Measurements from ENCODE around the gene FAM234A.

Gene FAM234A

GRCh38 chr16:290681-291405, 56.2 kb downstream of the FAM234A start:
- Histone ChIP-seq H4K5ac (ENCODE audit: low read length) (no peak overlapping the region), H3K4me3 (ENCODE audit: low read length) (no peak overlapping the region), H3K23ac (ENCODE audit: low read length) (no peak overlapping the region), H2BK5ac (ENCODE audit: low read length) (no peak overlapping the region), H2BK120ac (ENCODE audit: low read depth, low read length) (no peak overlapping the region), H2AK5ac (ENCODE audit: low read length) (no peak overlapping the region), H3K36me3 (ENCODE audit: control insufficient read depth, insufficient read depth, low read length) (peaks cover 7% of the 10 kb centered on the region), H3K27ac (ENCODE audit: low read depth, low read length) (no peak overlapping the region), H3K27me3 (ENCODE audit: insufficient read depth, low read length, poor library complexity) (no peaks in the 10 kb centered on the region), H3K4me2 (ENCODE audit: low read length) (no peak overlapping the region), H3K79me1 (ENCODE audit: low read length) (no peaks in the 10 kb centered on the region), H3K18ac (ENCODE audit: low read length) (no peak overlapping the region), H3K4me1 (ENCODE audit: control insufficient read depth, low read depth, low read length) (no peaks in the 10 kb centered on the region), H3K56ac (ENCODE audit: low read length) (no peak overlapping the region), H4K8ac (ENCODE audit: low read depth, low read length) (no peak overlapping the region), H3K9ac (ENCODE audit: low read length) (no peak overlapping the region), H2BK15ac (replicated peaks; ENCODE audit: low read depth) (no peak overlapping the region), H3K4ac (ENCODE audit: low read depth, low read length) (no peak overlapping the region), H3K79me2 (ENCODE audit: control insufficient read depth, insufficient read depth, low read length) (no peaks in the 10 kb centered on the region)
- WGBS (ENCODE audit: extremely low coverage, insufficient coverage, low lambda C conversion rate): no CpG with 5 or more reads among the region's 50 CpGs
- DNase-seq: no peak

- no peaks in the 10 kb centered on the region for H3K79me1 ChIP-seq (ENCODE audit: low read length)
- no peak overlapping the region for H3K4me2 ChIP-seq (ENCODE audit: low read length)
- no peak overlapping the region for H4K5ac ChIP-seq (ENCODE audit: low read length)
- H3K4me3 ChIP-seq (ENCODE audit: low read length): no peak overlapping the region
- no peak overlapping the region for H4K8ac ChIP-seq (ENCODE audit: low read depth, low read length)
- H2BK5ac ChIP-seq (ENCODE audit: low read length): no peak overlapping the region
- H3K56ac ChIP-seq (ENCODE audit: low read length): no peak overlapping the region
- DNase-seq: no peak
- no peak overlapping the region for H3K23ac ChIP-seq (ENCODE audit: low read length)
- H3K4me1 ChIP-seq (ENCODE audit: control insufficient read depth, low read depth, low read length): no peaks in the 10 kb centered on the region
- no peak overlapping the region for H3K4ac ChIP-seq (ENCODE audit: low read depth, low read length)
- H2AK5ac ChIP-seq (ENCODE audit: low read length): no peak overlapping the region
- H3K27me3 ChIP-seq (ENCODE audit: insufficient read depth, low read length, poor library complexity): no peaks in the 10 kb centered on the region
- no peak overlapping the region for H2BK15ac ChIP-seq (replicated peaks; ENCODE audit: low read depth)
- peaks cover 7% of the 10 kb centered on the region for H3K36me3 ChIP-seq (ENCODE audit: control insufficient read depth, insufficient read depth, low read length)
- H3K27ac ChIP-seq (ENCODE audit: low read depth, low read length): no peak overlapping the region
- no peak overlapping the region for H3K9ac ChIP-seq (ENCODE audit: low read length)
- no peaks in the 10 kb centered on the region for H3K79me2 ChIP-seq (ENCODE audit: control insufficient read depth, insufficient read depth, low read length)
- no peak overlapping the region for H2BK120ac ChIP-seq (ENCODE audit: low read depth, low read length)
- no CpG with 5 or more reads among the region's 17 CpGs for WGBS (ENCODE audit: extremely low coverage, insufficient coverage, low lambda C conversion rate)
- H3K18ac ChIP-seq (ENCODE audit: low read length): no peak overlapping the region
These were observed 56.9 kb downstream of the FAM234A start for GRCh38 chr16:291539-291938.

- Histone ChIP-seq H3K4me3 (ENCODE audit: low read length) (no peak overlapping the region), H3K79me1 (ENCODE audit: low read length) (no peaks in the 10 kb centered on the region), H3K4ac (ENCODE audit: low read depth, low read length) (no peak overlapping the region), H3K27ac (ENCODE audit: low read depth, low read length) (no peak overlapping the region), H3K36me3 (ENCODE audit: control insufficient read depth, insufficient read depth, low read length) (peaks cover 5% of the 10 kb centered on the region), H2AK5ac (ENCODE audit: low read length) (no peak overlapping the region), H2BK5ac (ENCODE audit: low read length) (no peak overlapping the region), H2BK120ac (ENCODE audit: low read depth, low read length) (no peak overlapping the region), H3K27me3 (ENCODE audit: insufficient read depth, low read length, poor library complexity) (no peaks in the 10 kb centered on the region), H4K5ac (ENCODE audit: low read length) (no peak overlapping the region), H3K23ac (ENCODE audit: low read length) (no peak overlapping the region), H2BK15ac (replicated peaks; ENCODE audit: low read depth) (no peak overlapping the region), H3K9ac (ENCODE audit: low read length) (no peak overlapping the region), H3K18ac (ENCODE audit: low read length) (no peak overlapping the region), H3K4me1 (ENCODE audit: control insufficient read depth, low read depth, low read length) (no peaks in the 10 kb centered on the region), H3K79me2 (ENCODE audit: control insufficient read depth, insufficient read depth, low read length) (no peaks in the 10 kb centered on the region), H3K56ac (ENCODE audit: low read length) (no peak overlapping the region), H3K4me2 (ENCODE audit: low read length) (no peak overlapping the region), H4K8ac (ENCODE audit: low read depth, low read length) (no peak overlapping the region)
- DNase-seq: no peak
- no CpG with 5 or more reads among the region's 32 CpGs for WGBS (ENCODE audit: extremely low coverage, insufficient coverage, low lambda C conversion rate)
These were observed 58.6 kb downstream of the FAM234A start for GRCh38 chr16:293043-293775.

GRCh38 chr16:296276-296675, 61.7 kb downstream of the FAM234A start:
- WGBS (ENCODE audit: extremely low coverage, insufficient coverage, low lambda C conversion rate): no CpG with 5 or more reads among the region's 14 CpGs
- no peak overlapping the region for H2AK5ac ChIP-seq (ENCODE audit: low read length)
- H3K36me3 ChIP-seq (ENCODE audit: control insufficient read depth, insufficient read depth, low read length): peaks cover 2% of the 10 kb centered on the region
- H3K4me1 ChIP-seq (ENCODE audit: control insufficient read depth, low read depth, low read length): no peaks in the 10 kb centered on the region
- DNase-seq: no peak
- no peak overlapping the region for H4K8ac ChIP-seq (ENCODE audit: low read depth, low read length)
- H2BK15ac ChIP-seq (replicated peaks; ENCODE audit: low read depth): no peak overlapping the region
- H3K18ac ChIP-seq (ENCODE audit: low read length): no peak overlapping the region
- no peak overlapping the region for H2BK5ac ChIP-seq (ENCODE audit: low read length)
- no peak overlapping the region for H3K4ac ChIP-seq (ENCODE audit: low read depth, low read length)
- no peak overlapping the region for H3K27ac ChIP-seq (ENCODE audit: low read depth, low read length)
- H3K79me2 ChIP-seq (ENCODE audit: control insufficient read depth, insufficient read depth, low read length): no peaks in the 10 kb centered on the region
- H3K79me1 ChIP-seq (ENCODE audit: low read length): no peaks in the 10 kb centered on the region
- no peak overlapping the region for H4K5ac ChIP-seq (ENCODE audit: low read length)
- no peak overlapping the region for H2BK120ac ChIP-seq (ENCODE audit: low read depth, low read length)
- no peak overlapping the region for H3K56ac ChIP-seq (ENCODE audit: low read length)
- no peak overlapping the region for H3K4me3 ChIP-seq (ENCODE audit: low read length)
- no peak overlapping the region for H3K23ac ChIP-seq (ENCODE audit: low read length)
- H3K9ac ChIP-seq (ENCODE audit: low read length): no peak overlapping the region
- no peaks in the 10 kb centered on the region for H3K27me3 ChIP-seq (ENCODE audit: insufficient read depth, low read length, poor library complexity)
- no peak overlapping the region for H3K4me2 ChIP-seq (ENCODE audit: low read length)

GRCh38 chr16:296806-297510, 62.3 kb downstream of the FAM234A start:
- Histone ChIP-seq H3K9ac (ENCODE audit: low read length) (no peak overlapping the region), H3K4me2 (ENCODE audit: low read length) (no peak overlapping the region), H2BK15ac (replicated peaks; ENCODE audit: low read depth) (no peak overlapping the region), H2BK120ac (ENCODE audit: low read depth, low read length) (no peak overlapping the region), H3K36me3 (ENCODE audit: control insufficient read depth, insufficient read depth, low read length) (peaks cover 2% of the 10 kb centered on the region), H3K56ac (ENCODE audit: low read length) (no peak overlapping the region), H3K27me3 (ENCODE audit: insufficient read depth, low read length, poor library complexity) (no peaks in the 10 kb centered on the region), H3K27ac (ENCODE audit: low read depth, low read length) (no peak overlapping the region), H3K79me1 (ENCODE audit: low read length) (no peaks in the 10 kb centered on the region), H2BK5ac (ENCODE audit: low read length) (no peak overlapping the region), H3K4me3 (ENCODE audit: low read length) (no peak overlapping the region), H3K4ac (ENCODE audit: low read depth, low read length) (no peak overlapping the region), H3K79me2 (ENCODE audit: control insufficient read depth, insufficient read depth, low read length) (no peaks in the 10 kb centered on the region), H3K23ac (ENCODE audit: low read length) (no peak overlapping the region), H3K18ac (ENCODE audit: low read length) (no peak overlapping the region), H4K8ac (ENCODE audit: low read depth, low read length) (no peak overlapping the region), H4K5ac (ENCODE audit: low read length) (no peak overlapping the region), H3K4me1 (ENCODE audit: control insufficient read depth, low read depth, low read length) (no peaks in the 10 kb centered on the region), H2AK5ac (ENCODE audit: low read length) (no peak overlapping the region)
- no peak for DNase-seq
- no CpG with 5 or more reads among the region's 37 CpGs for WGBS (ENCODE audit: extremely low coverage, insufficient coverage, low lambda C conversion rate)
